Trophoblast cell (in vitro differentiated cells and primary cell): Measurements from ENCODE around the gene CRAMP1.

ENCODE experiments used
- DNase-seq, 2 donors: peaks; one replicate each; pipeline ENCODE4 v3.0.0-alpha.2; 2016
- H2AFZ ChIP-seq: 2 replicates; pipeline ENCODE4 v1.6.1; 2013; ENCODE audit warnings: low read length, moderate library complexity, mild to moderate bottlenecking; ENCODE audit not compliant: insufficient read depth, poor library complexity
- H2AK5ac ChIP-seq: 2 replicates; pipeline ENCODE4 v1.6.1; 2013; ENCODE audit warnings: mild to moderate bottlenecking, low read length
- H2BK120ac ChIP-seq: 2 replicates; pipeline ENCODE4 v1.6.1; 2013; ENCODE audit warnings: low read length, mild to moderate bottlenecking, moderate library complexity; ENCODE audit not compliant: insufficient read depth, poor library complexity
- H2BK12ac ChIP-seq: 2 replicates; pipeline ENCODE4 v1.6.1; 2013; ENCODE audit warnings: mild to moderate bottlenecking, low read length, moderate library complexity
- H2BK5ac ChIP-seq: 2 replicates; pipeline ENCODE4 v1.6.1; 2013; ENCODE audit warnings: low read length, low read depth, moderate library complexity, mild to moderate bottlenecking; ENCODE audit not compliant: poor library complexity
- H3K14ac ChIP-seq: 2 replicates; pipeline ENCODE4 v1.6.1; 2013; ENCODE audit warnings: mild to moderate bottlenecking, low read length
- H3K18ac ChIP-seq: 2 replicates; pipeline ENCODE4 v1.6.1; 2013; ENCODE audit warnings: mild to moderate bottlenecking, low read length
- H3K23ac ChIP-seq: 2 replicates; pipeline ENCODE4 v1.6.1; 2013; ENCODE audit warnings: low read length
- H3K27ac ChIP-seq: 2 replicates; pipeline ENCODE4 v1.5.1; 2013; ENCODE audit warnings: low read depth, mild to moderate bottlenecking, inconsistent platforms, low read length, moderate library complexity
- H3K27me3 ChIP-seq: 2 replicates; pipeline ENCODE4 v1.6.1; 2013; ENCODE audit warnings: inconsistent platforms, mild to moderate bottlenecking, low read length, moderate library complexity; ENCODE audit not compliant: insufficient read depth
- H3K36me3 ChIP-seq, 2 experiments: 1 replicate in 1 of 2; 2 replicates in 1 of 2; pipeline ENCODE4 v1.6.1; 2013; ENCODE audit warnings: low read length in 2 of 2, mild to moderate bottlenecking in 2 of 2, moderate library complexity in 1 of 2; ENCODE audit not compliant: insufficient read depth in 2 of 2, control insufficient read depth in 1 of 2
- H3K4ac ChIP-seq: 2 replicates; pipeline ENCODE4 v1.6.1; 2013; ENCODE audit warnings: low read depth, mild to moderate bottlenecking, low read length, moderate library complexity
- H3K4me1 ChIP-seq, 2 experiments: 1 replicate in 1 of 2; 2 replicates in 1 of 2; pipeline ENCODE4 v1.6.1; 2013; ENCODE audit warnings: low read length in 2 of 2, mild to moderate bottlenecking in 2 of 2, moderate library complexity in 1 of 2; ENCODE audit not compliant: insufficient read depth in 2 of 2, control insufficient read depth in 1 of 2
- H3K4me2 ChIP-seq: 2 replicates; pipeline ENCODE4 v1.6.1; 2013; ENCODE audit warnings: inconsistent platforms, mild to moderate bottlenecking, low read length, moderate library complexity
- H3K4me3 ChIP-seq: 2 replicates; pipeline ENCODE4 v1.5.1; 2013; ENCODE audit warnings: mild to moderate bottlenecking, low read depth, low read length, inconsistent platforms
- H3K79me1 ChIP-seq: one replicate; pipeline ENCODE4 v1.6.1; 2013; ENCODE audit warnings: low read length
- H3K79me2 ChIP-seq: 2 replicates; pipeline ENCODE4 v1.6.1; 2013; ENCODE audit warnings: low read length, mild to moderate bottlenecking; ENCODE audit not compliant: control insufficient read depth, insufficient read depth, poor library complexity
- H3K9ac ChIP-seq: 2 replicates; pipeline ENCODE4 v1.6.1; 2013; ENCODE audit warnings: mild to moderate bottlenecking, low read length
- H3K9me3 ChIP-seq: 2 replicates; pipeline ENCODE4 v1.6.1; 2013; ENCODE audit warnings: low read depth, mild to moderate bottlenecking, control low read depth, inconsistent platforms, low read length; ENCODE audit not compliant: insufficient read depth
- H4K12ac ChIP-seq: 2 replicates; pipeline ENCODE4 v1.6.1; 2013; ENCODE audit warnings: low read depth, mild to moderate bottlenecking, low read length, moderate library complexity
- H4K8ac ChIP-seq: 2 replicates; pipeline ENCODE4 v1.6.1; 2013; ENCODE audit warnings: low read depth, mild to moderate bottlenecking, low read length, moderate library complexity
- H4K91ac ChIP-seq: one replicate; pipeline ENCODE4 v1.6.1; 2013; ENCODE audit warnings: low read depth, mild to moderate bottlenecking, low read length, moderate library complexity
- WGBS: extraction: QIAGEN DNeasy Blood & Tissue Kit; methylation state at CpG from one replicate; pipeline ENCODE4 v1.1.7; 2013; ENCODE audit warnings: missing lambda C conversion rate; ENCODE audit not compliant: insufficient read length, insufficient coverage; ENCODE audit errors: extremely low coverage; 5-methylcytosine and 5-hydroxymethylcytosine counted together

The CRAMP1 gene

GRCh38 chr16:1640261-1640941, 28.2 kb downstream of the CRAMP1 start:
- H3K79me2 ChIP-seq, result no peaks in the 10 kb centered on the region
- no peak overlapping the region for H3K18ac ChIP-seq
- H3K4me2 ChIP-seq, result no peak overlapping the region
- no peak overlapping the region for H3K4me3 ChIP-seq
- no peaks in the 10 kb centered on the region for H3K27me3 ChIP-seq
- no peak overlapping the region for H2AK5ac ChIP-seq
- no peak overlapping the region for H4K8ac ChIP-seq
- WGBS, result no CpG with 5 or more reads among the region's 20 CpGs
- H4K91ac ChIP-seq, result no peak overlapping the region
- H4K12ac ChIP-seq, result no peak overlapping the region
- no peaks in the 10 kb centered on the region for H3K79me1 ChIP-seq
- H2BK120ac ChIP-seq, result no peak overlapping the region
- peaks cover 2% of the 10 kb centered on the region for H3K9me3 ChIP-seq
- H2BK5ac ChIP-seq, result no peak overlapping the region
- H3K23ac ChIP-seq, result no peak overlapping the region
- no peak overlapping the region for H2BK12ac ChIP-seq
- H3K4ac ChIP-seq, result no peak overlapping the region
- H3K14ac ChIP-seq, result no peak overlapping the region
- H3K27ac ChIP-seq, result no peak overlapping the region
- no peak overlapping the region for H2AFZ ChIP-seq
- DNase-seq, result no peak
- H3K9ac ChIP-seq, result no peak overlapping the region
- peaks cover 0 to under 1% of the 10 kb centered on the region in 2 experiments for H3K4me1 ChIP-seq
- H3K36me3 ChIP-seq, result peaks cover 59 to 76% of the 10 kb centered on the region in 2 experiments

GRCh38 chr16:1641261-1641660, 29.1 kb downstream of the CRAMP1 start:
- H4K12ac ChIP-seq, result no peak overlapping the region
- H2BK120ac ChIP-seq, result no peak overlapping the region
- no peaks in the 10 kb centered on the region for H3K79me1 ChIP-seq
- no peak overlapping the region for H3K4me3 ChIP-seq
- no peak overlapping the region for H3K14ac ChIP-seq
- no peak overlapping the region for H3K4me2 ChIP-seq
- H2BK5ac ChIP-seq, result no peak overlapping the region
- H2BK12ac ChIP-seq, result no peak overlapping the region
- no peaks in the 10 kb centered on the region for H3K79me2 ChIP-seq
- H3K27me3 ChIP-seq, result no peaks in the 10 kb centered on the region
- no peak overlapping the region for H4K91ac ChIP-seq
- peaks cover 2% of the 10 kb centered on the region for H3K9me3 ChIP-seq
- no peak overlapping the region for H4K8ac ChIP-seq
- H3K18ac ChIP-seq, result no peak overlapping the region
- no peak overlapping the region for H3K9ac ChIP-seq
- H3K4ac ChIP-seq, result no peak overlapping the region
- no peak for DNase-seq
- WGBS, result no CpG with 5 or more reads among the region's 12 CpGs
- peaks cover 61 to 84% of the 10 kb centered on the region in 2 experiments for H3K36me3 ChIP-seq
- H3K27ac ChIP-seq, result no peak overlapping the region
- H2AFZ ChIP-seq, result no peak overlapping the region
- H2AK5ac ChIP-seq, result no peak overlapping the region
- H3K4me1 ChIP-seq, result peaks cover 0 to 2% of the 10 kb centered on the region in 2 experiments
- H3K23ac ChIP-seq, result no peak overlapping the region

- H3K4me3 ChIP-seq, result no peak overlapping the region
- no peak overlapping the region for H4K8ac ChIP-seq
- H3K27ac ChIP-seq, result no peak overlapping the region
- H2BK5ac ChIP-seq, result no peak overlapping the region
- H4K91ac ChIP-seq, result no peak overlapping the region
- no peak overlapping the region for H3K23ac ChIP-seq
- WGBS, result no CpG with 5 or more reads among the region's 5 CpGs
- no peak overlapping the region for H2BK120ac ChIP-seq
- no peaks in the 10 kb centered on the region for H3K27me3 ChIP-seq
- H3K79me2 ChIP-seq, result no peaks in the 10 kb centered on the region
- no peak overlapping the region for H3K14ac ChIP-seq
- H4K12ac ChIP-seq, result no peak overlapping the region
- peaks cover 2% of the 10 kb centered on the region for H3K9me3 ChIP-seq
- no peak overlapping the region for H2AK5ac ChIP-seq
- no peak overlapping the region for H3K4me2 ChIP-seq
- no peaks in the 10 kb centered on the region for H3K79me1 ChIP-seq
- no peak overlapping the region for H3K18ac ChIP-seq
- peaks cover 0 to 2% of the 10 kb centered on the region in 2 experiments for H3K4me1 ChIP-seq
- H3K4ac ChIP-seq, result no peak overlapping the region
- H3K36me3 ChIP-seq, result peaks cover 56 to 82% of the 10 kb centered on the region in 2 experiments
- no peak overlapping the region for H3K9ac ChIP-seq
- H2BK12ac ChIP-seq, result no peak overlapping the region
- H2AFZ ChIP-seq, result no peak overlapping the region
- no peak for DNase-seq
Observed at GRCh38 chr16:1642148-1642547, 30.0 kb downstream of the CRAMP1 start.

- no peak overlapping the region for H2BK120ac ChIP-seq
- peaks cover 2% of the 10 kb centered on the region for H3K9me3 ChIP-seq
- H4K91ac ChIP-seq, result no peak overlapping the region
- no peak overlapping the region for H2AFZ ChIP-seq
- H4K8ac ChIP-seq, result no peak overlapping the region
- no peak overlapping the region for H3K14ac ChIP-seq
- no peak overlapping the region for H3K4me2 ChIP-seq
- no peak overlapping the region for H2BK12ac ChIP-seq
- H3K79me2 ChIP-seq, result no peaks in the 10 kb centered on the region
- no peak overlapping the region for H3K9ac ChIP-seq
- no peak overlapping the region for H2BK5ac ChIP-seq
- no peak overlapping the region for H3K4ac ChIP-seq
- no peaks in the 10 kb centered on the region for H3K79me1 ChIP-seq
- DNase-seq, result no peak
- H4K12ac ChIP-seq, result no peak overlapping the region
- no peaks in the 10 kb centered on the region for H3K27me3 ChIP-seq
- H3K4me3 ChIP-seq, result no peak overlapping the region
- H3K27ac ChIP-seq, result no peak overlapping the region
- H3K23ac ChIP-seq, result no peak overlapping the region
- no peak overlapping the region for H3K18ac ChIP-seq
- peaks cover 52 to 77% of the 10 kb centered on the region in 2 experiments for H3K36me3 ChIP-seq
- no CpG with 5 or more reads among the region's 11 CpGs for WGBS
- H3K4me1 ChIP-seq, result peaks cover 0 to 2% of the 10 kb centered on the region in 2 experiments
- no peak overlapping the region for H2AK5ac ChIP-seq
Observed at GRCh38 chr16:1642753-1643152, 30.6 kb downstream of the CRAMP1 start.
